Measurements from ENCODE around the gene JAK1. TPM values are rescaled to one million over a fixed set of nuclear protein-coding genes. Genes with fewer than 3 reads are reported as not detected.

JAK1 gene
- total and polyA plus RNA-seq, 2 of the 8 experiments (the other 6 are each of a cell fraction or from before 2014, with no cell fraction given): 7.8 to 24.5 TPM

- DNase-seq (ENCODE audit: low read depth in 1 of 2, low spot score in 2 of 2): no peak
- Histone ChIP-seq H3K23me2 (ENCODE audit: low read depth, low read length) (peaks cover 7% of the 10 kb centered on the region), H3K9ac (replicated peaks in 1 of 4; ENCODE audit: extremely low read depth in 1 of 4, low read depth in 3 of 4, low read length in 3 of 4) (no peak overlapping the region), H2BK12ac (ENCODE audit: low read depth, low read length) (peak overlapping the region; percentile 12; the same call in 1 of the 2 replicates), H3K79me2 (ENCODE audit: control insufficient read depth in 1 of 2, insufficient read depth in 2 of 2, low read length in 2 of 2) (peaks cover 0 to 12% of the 10 kb centered on the region in 2 experiments; a peak in 2 of 4 replicates), H3K4me2 (ENCODE audit: insufficient read depth in 1 of 2, low read depth in 2 of 2, low read length in 2 of 2) (peak overlapping the region in 1 of 2 experiments; percentile 91; a peak in 1 of 4 replicates), H3K9me3 (ENCODE audit: insufficient read depth in 2 of 2, low read depth in 1 of 2, low read length in 1 of 2) (no peaks in the 10 kb centered on the region), H3K4me1 (replicated peaks in 1 of 4; ENCODE audit: control insufficient read depth in 3 of 4, insufficient read depth in 4 of 4, low read length in 3 of 4) (peaks cover 0 to 7% (median 3%) of the 10 kb centered on the region in 4 experiments; a peak in 4 of 7 replicates), H2BK20ac (ENCODE audit: low read length) (peak overlapping the region; percentile 6; the same call in 1 of the 2 replicates), H3K36me3 (ENCODE audit: control insufficient read depth in 2 of 4, insufficient read depth in 4 of 4, low read length in 3 of 4) (no peaks in the 10 kb centered on the region), H3K27ac (ENCODE audit: low read depth, low read length) (no peak overlapping the region), H3K14ac (ENCODE audit: insufficient read length) (no peak overlapping the region), H2BK15ac (ENCODE audit: low read length) (no peak overlapping the region; the same call in 1 of the 2 replicates), H2AK5ac (ENCODE audit: low read depth, low read length) (no peak overlapping the region), H2BK5ac (ENCODE audit: low read depth, low read length) (no peak overlapping the region), H3K56ac (replicated peaks; ENCODE audit: insufficient read length, low read depth, low read length) (no peak overlapping the region), H3K23ac (ENCODE audit: insufficient read length) (no peak overlapping the region), H4K8ac (ENCODE audit: extremely low read depth, insufficient read depth, low read length) (no peak overlapping the region), H3K4me3 (ENCODE audit: extremely low read depth in 1 of 4, insufficient read depth in 2 of 4, low read depth in 3 of 4, low read length in 4 of 4) (0 out of 8 replicates have a peak overlapping the region, but pooled peaks of 1 of the 4 experiments have one; percentile 76), H2BK120ac (replicated peaks; ENCODE audit: low read depth, low read length) (no peak overlapping the region), H3K4ac (replicated peaks; ENCODE audit: insufficient read length, low read depth, low read length) (no peak overlapping the region), H3K18ac (ENCODE audit: extremely low read depth, low read length) (no peak overlapping the region), H4K20me1 (replicated peaks in 1 of 2; ENCODE audit: control insufficient read depth in 1 of 2, insufficient read depth in 2 of 2, low read length in 2 of 2) (peaks cover 4 to 7% of the 10 kb centered on the region in 2 experiments), H4K5ac (ENCODE audit: insufficient read length, low read depth, low read length) (no peak overlapping the region), H3K27me3 (replicated peaks in 1 of 4; ENCODE audit: control insufficient read depth in 3 of 4, extremely low read depth in 1 of 4, insufficient read depth in 3 of 4, low read length in 3 of 4) (peaks cover 0 to 19% (median 3%) of the 10 kb centered on the region in 4 experiments; a peak in 5 of 7 replicates), H4K91ac (replicated peaks; ENCODE audit: insufficient read length, low read length) (no peak overlapping the region), H2AFZ (ENCODE audit: low read length) (no peak overlapping the region), H3K79me1 (ENCODE audit: low read depth, low read length) (no peaks in the 10 kb centered on the region)
- WGBS, 2 experiments (ENCODE audit: extremely low coverage in 1 of 2, insufficient coverage in 1 of 2, insufficient read length in 1 of 2, insufficient replicate concordance in 2 of 2, low coverage in 1 of 2, low lambda C conversion rate in 2 of 2, missing lambda C conversion rate in 1 of 2): 85% methylated on average over 6 of the region's 6 CpGs; no CpG with 5 or more reads in 1 of the 2 experiments
- no peak for TF ChIP-seq ATF2 (IDR thresholded peaks at IDR 0.05; ENCODE audit: low read length)
- TF ChIP-seq TAF1 (IDR thresholded peaks at IDR 0.05; ENCODE audit: low read depth, low read length): no peak
- TF ChIP-seq SIN3A (conservative IDR thresholded peaks at IDR 0.05 in 1 of 2, IDR thresholded peaks at IDR 0.05 in 1 of 2; ENCODE audit: low read depth in 1 of 2, low read length in 2 of 2): no peak
- TF ChIP-seq GABPA (IDR thresholded peaks at IDR 0.05; ENCODE audit: borderline replicate concordance, insufficient read depth, low read length): no peak
- TF ChIP-seq PHF8 (conservative IDR thresholded peaks at IDR 0.05; ENCODE audit: low read depth, low read length): no peak
- TF ChIP-seq SIRT6 (IDR thresholded peaks at IDR 0.05; ENCODE audit: low read length): no peak
- no peak for TF ChIP-seq EGR1 (IDR thresholded peaks at IDR 0.05; ENCODE audit: borderline replicate concordance, low read depth, low read length)
- TF ChIP-seq HDAC2 (IDR thresholded peaks at IDR 0.05; ENCODE audit: borderline replicate concordance in 1 of 2, low read depth in 2 of 2, low read length in 2 of 2): no peak
- TF ChIP-seq SIX5 (IDR thresholded peaks at IDR 0.05; ENCODE audit: low read depth, low read length): no peak
- TF ChIP-seq JUND (IDR thresholded peaks at IDR 0.05; ENCODE audit: low read length): no peak
- TF ChIP-seq POLR2A (IDR thresholded peaks at IDR 0.05; ENCODE audit: control extremely low read depth in 1 of 2, low read depth in 2 of 2, low read length in 2 of 2): no peak
- FAIRE-seq: no peak
- CTCF ChIA-PET (ENCODE audit: partially characterized antibody): interaction anchor here (0.6 to 1.3 kb wide), 3 partner anchors 70 to 90 kb away, joined by 3 to 4 read pairs (median 3); no protein-coding TSS in a partner anchor
- POLR2A ChIA-PET (ENCODE audit: partially characterized antibody): interaction anchor here (0.6 kb wide), 1 partner anchor 17 kb away, joined by 3 read pairs; no protein-coding TSS in a partner anchor
Measured at GRCh38 chr1:64967381-64967780, 1.0 kb upstream of the JAK1 start.

All from H1 (cell line).